Measurements from ENCODE around the gene UBE2E2. TPM values are rescaled to one million over a fixed set of nuclear protein-coding genes. Genes with fewer than 3 reads are reported as not detected.

The UBE2E2 gene
- polyA plus RNA-seq, 3 donors: 49.3 to 57.2 (median 56.7) TPM

DNA sequence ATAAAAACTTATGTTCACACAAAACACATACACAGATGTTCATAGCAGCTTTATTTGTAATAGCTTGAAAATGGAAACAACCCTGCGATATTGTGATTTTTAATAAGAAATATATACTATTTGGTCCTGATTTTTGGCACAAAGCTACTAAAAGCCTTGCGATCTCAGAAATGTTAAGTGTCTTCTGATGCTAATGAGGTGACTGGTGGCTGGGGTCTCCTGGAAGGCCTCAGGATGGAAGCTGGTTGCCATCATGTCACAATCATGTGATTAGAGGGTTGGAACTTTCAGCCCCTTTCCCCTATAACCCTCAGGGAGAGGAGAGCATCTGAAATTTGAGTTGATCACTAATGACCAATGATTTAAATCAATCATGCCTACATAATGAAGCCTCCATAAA lies 324.2 kb downstream of the UBE2E2 start:
- no peak for DNase-seq

GRCh38 chr3:23533596-23533995 lies 330.5 kb downstream of the UBE2E2 start:
- DNase-seq: no peak

GRCh38 chr3:23533996-23534395 lies 330.9 kb downstream of the UBE2E2 start:
- DNase-seq: no peak

DNA sequence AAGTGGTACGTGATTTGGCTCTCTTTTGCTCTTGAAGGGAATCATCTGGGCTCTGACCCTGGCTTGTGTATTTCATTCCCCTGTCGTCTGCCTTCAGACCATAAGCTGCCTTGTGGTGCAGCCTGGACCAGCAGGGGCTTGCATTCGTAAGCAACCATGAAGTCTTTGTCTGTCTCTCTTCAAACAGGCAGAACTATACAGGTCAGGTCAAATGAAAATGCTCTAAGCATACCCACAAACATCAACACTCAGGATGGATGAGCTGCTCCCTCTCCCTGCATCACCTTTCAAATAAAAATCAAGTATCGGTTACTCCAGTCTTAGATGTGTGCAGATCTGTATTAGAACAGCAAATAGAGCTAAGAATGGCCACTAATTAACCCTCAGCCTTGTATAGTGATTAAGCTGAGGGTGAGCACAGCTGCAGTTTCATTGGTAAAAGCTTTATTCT lies 334.0 kb downstream of the UBE2E2 start:
- no peak for DNase-seq

DNA sequence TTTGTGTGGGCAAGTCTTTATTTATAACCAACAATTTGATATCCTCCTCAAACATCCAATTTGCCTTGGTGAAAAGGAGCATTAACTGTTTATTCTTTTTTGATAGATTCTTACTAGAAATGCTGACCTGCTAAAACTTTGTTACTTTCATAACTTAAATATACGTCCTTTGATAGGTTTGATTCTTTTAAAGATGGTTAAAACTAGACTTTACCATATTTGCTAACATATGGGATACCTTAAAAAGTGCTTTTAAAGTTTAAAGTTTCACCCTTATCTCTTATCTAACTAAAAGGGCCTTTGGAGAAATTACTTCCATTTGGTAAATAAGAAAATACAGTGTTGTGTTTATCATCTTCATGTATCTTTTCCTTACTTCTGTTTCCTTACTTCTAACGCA lies 336.1 kb downstream of the UBE2E2 start:
- no peak for DNase-seq

- DNase-seq: no peak
These were observed 337.5 kb downstream of the UBE2E2 start for GRCh38 chr3:23540600-23540999.

GRCh38 chr3:23542079-23542478 lies 339.0 kb downstream of the UBE2E2 start:
- DNase-seq: no peak

GRCh38 chr3:23546181-23546580 lies 343.1 kb downstream of the UBE2E2 start:
- no peak for DNase-seq

- DNase-seq: no peak
These were observed 345.0 kb downstream of the UBE2E2 start for GRCh38 chr3:23547905-23548650.

DNA sequence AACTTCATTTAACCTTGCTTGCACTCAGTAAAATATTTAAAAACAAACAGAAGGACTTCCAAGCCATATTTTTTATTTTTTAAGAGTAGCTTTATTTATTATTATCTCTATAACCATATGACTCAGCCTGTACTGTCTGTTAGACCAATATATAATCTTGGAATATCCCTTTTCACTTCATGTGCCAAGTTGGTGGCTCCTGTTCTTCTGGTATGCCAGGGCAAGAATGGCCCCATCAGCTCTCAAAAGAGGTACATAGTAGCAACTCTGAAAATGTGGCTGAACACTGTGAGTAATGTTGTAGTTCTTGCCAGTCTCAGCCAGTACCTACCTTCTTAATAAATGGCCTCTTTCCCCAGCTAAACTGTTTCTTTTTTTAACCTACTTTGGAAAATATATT lies 345.6 kb downstream of the UBE2E2 start:
- no peak for DNase-seq

GRCh38 chr3:23549148-23549910 lies 346.2 kb downstream of the UBE2E2 start:
- no peak for DNase-seq

GRCh38 chr3:23550402-23550801 lies 347.3 kb downstream of the UBE2E2 start:
- no peak for DNase-seq

GRCh38 chr3:23552506-23552905 lies 349.4 kb downstream of the UBE2E2 start:
- no peak for DNase-seq

DNA sequence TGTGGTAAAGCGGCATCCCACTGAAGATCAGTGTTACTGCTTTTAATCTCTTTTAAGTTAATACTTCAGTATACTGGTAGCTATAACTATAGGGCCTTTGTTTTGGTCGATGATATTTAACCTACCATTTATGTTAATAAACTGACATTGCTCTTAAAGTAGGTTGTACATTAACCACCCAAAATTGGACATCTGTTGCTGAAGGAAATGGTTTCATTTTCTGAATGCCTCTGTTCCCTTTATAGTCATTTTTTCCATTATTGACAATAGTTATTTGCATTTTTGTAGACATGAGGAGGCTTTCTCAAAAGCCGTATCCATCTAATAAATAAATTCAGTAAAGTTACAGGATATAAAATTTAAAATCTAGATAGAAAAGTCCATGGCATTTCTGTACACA lies 350.2 kb downstream of the UBE2E2 start:
- DNase-seq: no peak

GRCh38 chr3:23565041-23565775 lies 362.1 kb downstream of the UBE2E2 start:
- no peak for DNase-seq

GRCh38 chr3:23566499-23566898 lies 363.4 kb downstream of the UBE2E2 start:
- DNase-seq: no peak

DNA sequence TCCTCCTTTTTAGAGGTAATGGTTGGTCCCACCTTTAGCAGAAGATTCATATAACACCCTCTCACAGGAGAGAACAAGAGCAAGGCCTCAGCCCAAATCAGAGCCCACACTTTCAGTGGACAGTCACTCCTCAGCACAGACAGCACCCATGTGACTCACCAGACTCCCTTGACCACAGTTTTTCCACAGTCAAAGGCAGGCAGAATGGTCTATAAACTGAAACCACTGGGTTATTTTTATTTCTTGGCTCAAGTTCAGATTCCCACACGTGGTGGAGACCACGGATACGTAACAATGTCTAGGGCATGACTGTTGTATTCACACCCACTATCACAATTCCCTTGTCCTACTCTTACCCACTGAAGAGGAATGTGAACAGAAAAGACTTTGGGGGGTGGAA lies 364.8 kb downstream of the UBE2E2 start:
- DNase-seq: no peak

GRCh38 chr3:23573827-23574226 lies 370.7 kb downstream of the UBE2E2 start:
- no peak for DNase-seq

GRCh38 chr3:23574822-23575315 lies 371.7 kb downstream of the UBE2E2 start:
- no peak for DNase-seq

- DNase-seq: no peak
These were observed 372.6 kb downstream of the UBE2E2 start for GRCh38 chr3:23575697-23576096.

DNA sequence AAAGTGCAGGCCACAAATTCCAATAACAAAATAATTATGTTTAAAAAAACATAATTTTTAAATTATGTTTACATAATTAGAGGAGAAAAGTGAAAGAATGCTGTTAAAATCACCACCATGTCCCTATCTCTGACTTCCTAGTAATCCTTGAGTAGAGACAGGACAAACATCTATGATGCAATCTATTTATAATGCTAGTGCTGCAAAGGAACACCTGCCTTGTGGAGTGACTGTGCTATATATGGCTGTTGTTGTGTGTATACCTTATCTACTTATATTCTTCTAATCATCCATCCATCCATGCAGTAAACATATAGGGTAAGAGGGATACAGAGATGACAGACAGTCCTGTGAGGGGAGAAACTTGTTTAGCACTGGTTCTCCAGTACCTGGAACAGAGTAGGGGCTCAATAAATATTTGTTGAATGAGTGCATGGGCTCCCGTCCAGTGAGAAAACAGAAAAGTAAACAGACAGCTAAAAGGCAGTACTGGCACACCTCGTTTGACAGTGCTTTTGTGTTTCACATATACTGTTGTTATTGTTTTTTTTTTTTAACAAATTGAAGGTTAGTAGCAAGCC lies 373.3 kb downstream of the UBE2E2 start:
- no peak for DNase-seq

DNA sequence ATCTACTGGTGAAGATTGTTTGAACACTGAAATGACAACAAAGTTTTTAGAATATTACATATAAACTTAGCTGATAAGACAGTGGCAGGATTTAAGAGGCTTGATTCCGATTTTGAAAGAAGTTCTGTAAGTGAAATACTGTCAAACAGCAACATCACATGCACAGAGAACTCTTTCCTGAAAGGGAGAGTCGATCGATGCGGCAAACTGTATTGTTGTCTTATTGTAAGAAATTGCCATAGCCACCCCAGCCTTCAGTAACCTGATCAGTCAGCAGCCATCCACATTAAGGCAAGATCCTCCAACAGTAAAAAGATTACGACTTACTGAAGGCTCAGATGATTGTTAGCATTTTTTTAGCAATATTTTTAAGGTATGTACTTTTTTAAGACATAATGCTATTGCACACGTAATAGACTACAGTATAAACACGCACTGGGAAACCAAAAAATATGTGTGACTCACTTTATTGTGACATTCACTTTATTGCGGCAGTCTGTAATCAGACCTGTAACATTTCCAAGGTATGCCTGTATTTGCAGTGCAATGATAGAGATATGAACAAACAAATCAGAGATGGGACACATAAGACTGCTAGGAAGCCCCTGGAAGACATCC lies 377.1 kb downstream of the UBE2E2 start:
- no peak for DNase-seq

Data from renal pelvis (tissue), 4 donors.